Measurements from ENCODE around the gene GALNT7. TPM values are rescaled to one million over a fixed set of nuclear protein-coding genes. Genes with fewer than 3 reads are reported as not detected.

GALNT7 gene
- total and polyA plus RNA-seq, 2 of the 13 experiments (the other 11 are each of a cell fraction or from before 2014, with no cell fraction given) = 0.08 to 0.13 TPM

- peak; percentile 70 for TF ChIP-seq ZSCAN21 (CRISPR knock-in tag; IDR thresholded peaks at IDR 0.05; ENCODE audit: borderline replicate concordance)
- TF ChIP-seq, protein P1, sequence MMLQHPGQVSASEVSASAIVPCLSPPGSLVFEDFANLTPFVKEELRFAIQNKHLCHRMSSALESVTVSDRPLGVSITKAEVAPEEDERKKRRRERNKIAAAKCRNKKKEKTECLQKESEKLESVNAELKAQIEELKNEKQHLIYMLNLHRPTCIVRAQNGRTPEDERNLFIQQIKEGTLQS (CRISPR knock-in tag; IDR thresholded peaks at IDR 0.05) = no peak
- TF ChIP-seq FUBP1 (CRISPR knock-in tag; IDR thresholded peaks at IDR 0.05; ENCODE audit: borderline replicate concordance) = no peak
- TF ChIP-seq ZNF660 (CRISPR knock-in tag; IDR thresholded peaks at IDR 0.05; ENCODE audit: borderline replicate concordance, low read depth) = no peak
- no peak; the same call in 1 of the 2 replicates for TF ChIP-seq FOXK1 (CRISPR knock-in tag; IDR thresholded peaks at IDR 0.05; ENCODE audit: borderline replicate concordance, low read depth)
- no peak for TF ChIP-seq NR2F6 (IDR thresholded peaks at IDR 0.05)
- TF ChIP-seq NR2F6 (CRISPR knock-in tag; IDR thresholded peaks at IDR 0.05) = no peak; the same call in 1 of the 2 replicates
- TF ChIP-seq, protein P2, sequence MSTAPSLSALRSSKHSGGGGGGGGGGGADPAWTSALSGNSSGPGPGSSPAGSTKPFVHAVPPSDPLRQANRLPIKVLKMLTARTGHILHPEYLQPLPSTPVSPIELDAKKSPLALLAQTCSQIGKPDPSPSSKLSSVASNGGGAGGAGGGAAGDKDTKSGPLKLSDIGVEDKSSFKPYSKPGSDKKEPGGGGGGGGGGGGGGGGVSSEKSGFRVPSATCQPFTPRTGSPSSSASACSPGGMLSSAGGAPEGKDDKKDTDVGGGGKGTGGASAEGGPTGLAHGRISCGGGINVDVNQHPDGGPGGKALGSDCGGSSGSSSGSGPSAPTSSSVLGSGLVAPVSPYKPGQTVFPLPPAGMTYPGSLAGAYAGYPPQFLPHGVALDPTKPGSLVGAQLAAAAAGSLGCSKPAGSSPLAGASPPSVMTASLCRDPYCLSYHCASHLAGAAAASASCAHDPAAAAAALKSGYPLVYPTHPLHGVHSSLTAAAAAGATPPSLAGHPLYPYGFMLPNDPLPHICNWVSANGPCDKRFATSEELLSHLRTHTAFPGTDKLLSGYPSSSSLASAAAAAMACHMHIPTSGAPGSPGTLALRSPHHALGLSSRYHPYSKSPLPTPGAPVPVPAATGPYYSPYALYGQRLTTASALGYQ (CRISPR knock-in tag; IDR thresholded peaks at IDR 0.05) = no peak
- no peak; a peak in 1 of 4 replicates for TF ChIP-seq ATF4 (CRISPR knock-in tag; IDR thresholded peaks at IDR 0.05)
- peak; percentile 20; the same call in 1 of the 2 replicates for TF ChIP-seq GATAD2A (CRISPR knock-in tag; IDR thresholded peaks at IDR 0.05)
- TF ChIP-seq TP53 (CRISPR knock-in tag; conservative IDR thresholded peaks at IDR 0.05) = 0 out of 2 replicates have a peak, but pooled peaks have one; percentile 7
- TF ChIP-seq NONO (IDR thresholded peaks at IDR 0.05) = no peak
- peak; percentile 60 for TF ChIP-seq NONO (CRISPR knock-in tag; conservative IDR thresholded peaks at IDR 0.05)
- no peak for TF ChIP-seq CSRNP2 (CRISPR knock-in tag; conservative IDR thresholded peaks at IDR 0.05; ENCODE audit: low read depth)
- TF ChIP-seq ZNF124 (CRISPR knock-in tag; IDR thresholded peaks at IDR 0.05) = no peak
- TF ChIP-seq ZMYM4 (CRISPR knock-in tag; IDR thresholded peaks at IDR 0.05) = peak; percentile 68; the same call in 1 of the 2 replicates
- peak; percentile 59; the same call in 1 of the 2 replicates for TF ChIP-seq MEF2D (CRISPR knock-in tag; IDR thresholded peaks at IDR 0.05)
- peak; percentile 65; the same call in 1 of the 2 replicates for TF ChIP-seq ZNF160 (CRISPR knock-in tag; IDR thresholded peaks at IDR 0.05)
- no peak for TF ChIP-seq ZNF3 (CRISPR knock-in tag; IDR thresholded peaks at IDR 0.05)
- peak; percentile 88 for TF ChIP-seq HCFC1 (IDR thresholded peaks at IDR 0.05; ENCODE audit: low read depth, low read length)
- no peak for TF ChIP-seq ZNF224 (CRISPR knock-in tag; IDR thresholded peaks at IDR 0.05)
- peak; percentile 64 for TF ChIP-seq DRAP1 (CRISPR knock-in tag; IDR thresholded peaks at IDR 0.05)
- TF ChIP-seq GTF2F1 (IDR thresholded peaks at IDR 0.05; ENCODE audit: low read length) = no peak
- TF ChIP-seq HDAC2 (CRISPR knock-in tag; IDR thresholded peaks at IDR 0.05) = peak; percentile 29; the same call in 1 of the 2 replicates
- no peak for TF ChIP-seq ZNF24 (IDR thresholded peaks at IDR 0.05)
These were observed 202.1 kb downstream of the GALNT7 start, which contains the start of gene SAP30 (continued) for GRCh38 chr4:173370477-173371291.

All from HepG2 (cell line).